ENCODE data around the gene KRT37.

DNA sequence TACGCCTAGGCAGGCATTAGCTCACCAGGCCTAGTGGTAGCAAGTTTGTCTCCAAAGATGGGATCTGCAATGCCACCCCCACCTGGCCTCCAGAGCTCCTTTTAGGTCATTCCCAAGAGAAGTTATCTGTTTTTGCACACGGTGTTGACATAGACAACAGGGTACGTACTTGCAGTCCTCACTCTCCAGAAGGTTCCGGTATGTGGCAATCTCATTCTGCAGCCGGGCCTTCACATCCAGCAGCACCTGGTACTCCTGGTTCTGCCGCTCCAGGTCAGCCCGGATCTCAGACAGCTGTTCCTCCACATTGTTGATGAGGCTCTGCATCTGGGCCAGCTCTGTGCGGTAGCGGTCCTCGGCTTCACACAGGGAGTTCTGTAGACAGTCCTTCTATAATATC, 17.2 kb downstream of the KRT37 start:
- TF ChIP-seq, protein P1, sequence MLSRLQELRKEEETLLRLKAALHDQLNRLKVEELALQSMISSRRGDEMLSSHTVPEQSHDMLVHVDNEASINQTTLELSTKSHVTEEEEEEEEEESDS (CRISPR knock-in tag; IDR thresholded peaks at IDR 0.05), result no peak
- TF ChIP-seq EZH2 (IDR thresholded peaks at IDR 0.05; ENCODE audit: borderline replicate concordance, low read depth, low read length) (no peak), ZNF76 (CRISPR knock-in tag; IDR thresholded peaks at IDR 0.05; ENCODE audit: borderline replicate concordance) (no peak), RBM22 (IDR thresholded peaks at IDR 0.05; ENCODE audit: low read depth, low read length, poor library complexity, severe bottlenecking) (no peak)

All from K562 (cell line).